Karpas-422 (cell line): Measurements from ENCODE around the gene NFKBIE. TPM values are rescaled to one million over a fixed set of nuclear protein-coding genes. Genes with fewer than 3 reads are reported as not detected.

Source experiments
- DNase-seq: peaks from one replicate; pipeline ENCODE4 v3.0.0-alpha.2; 2015
- H2AFZ ChIP-seq: fragments of 200-600 bp; sonication (generic); 2 replicates; pipeline ENCODE4 v1.6.1; 2014; ENCODE audit warnings: antibody characterized with exemption, low read length, mixed read lengths
- H3K27ac ChIP-seq: fragments of 200-600 bp; sonication (generic); 2 replicates; pipeline ENCODE4 v1.5.1; 2014; ENCODE audit warnings: mild to moderate bottlenecking, low read length, moderate library complexity
- H3K27me3 ChIP-seq: fragments of 200-600 bp; sonication (generic); 2 replicates; pipeline ENCODE4 v1.6.1; 2014; ENCODE audit warnings: low read length, mixed read lengths
- H3K36me3 ChIP-seq: fragments of 200-600 bp; sonication (generic); 2 replicates; pipeline ENCODE4 v1.6.1; 2014; ENCODE audit warnings: low read length, mixed read lengths; ENCODE audit not compliant: insufficient read depth
- H3K4me1 ChIP-seq: fragments of 200-600 bp; sonication (generic); 2 replicates; pipeline ENCODE4 v1.6.1; 2014; ENCODE audit warnings: mild to moderate bottlenecking, low read length, mixed read lengths
- H3K4me2 ChIP-seq: fragments of 200-600 bp; sonication (generic); 2 replicates; pipeline ENCODE4 v1.6.1; 2014; ENCODE audit warnings: low read length, low read depth, mild to moderate bottlenecking; ENCODE audit not compliant: poor library complexity, severe bottlenecking
- H3K4me3 ChIP-seq: fragments of 200-600 bp; sonication (generic); 2 replicates; pipeline ENCODE4 v1.5.1; 2014; ENCODE audit warnings: mild to moderate bottlenecking, antibody characterized with exemption, low read length, mixed read lengths
- H3K79me2 ChIP-seq: fragments of 200-600 bp; sonication (generic); 2 replicates; pipeline ENCODE4 v1.6.1; 2014; ENCODE audit warnings: mild to moderate bottlenecking, low read length, mixed read lengths
- H3K9ac ChIP-seq: fragments of 200-600 bp; sonication (generic); 2 replicates; pipeline ENCODE4 v1.6.0; 2014; ENCODE audit warnings: low read length
- H3K9me2 ChIP-seq: fragments of 200-600 bp; sonication (generic), shearing (Covaris generic); replicated peaks from 2 replicates; pipeline ENCODE4 v1.6.0; 2014; ENCODE audit warnings: mild to moderate bottlenecking, low read length, moderate library complexity; ENCODE audit not compliant: insufficient read depth
- H3K9me3 ChIP-seq: fragments of 300-700, 200-600 bp; sonication (generic); 2 replicates; pipeline ENCODE4 v1.6.1; 2014; ENCODE audit warnings: low read length, mixed read lengths
- H4K20me1 ChIP-seq: fragments of 200-600 bp; sonication (generic); 2 replicates; pipeline ENCODE4 v1.6.1; 2014; ENCODE audit warnings: mild to moderate bottlenecking, antibody characterized with exemption, low read length, low read depth; ENCODE audit not compliant: insufficient read depth
- total RNA-seq: library from RNA; depleted of rRNA; stranded (reverse); fragments of >200 nt; shearing (Covaris generic); gene quantifications from 2 replicates; pipeline ENCODE4 v1.2.3, GENCODE V29; 2014; ENCODE audit warnings: low replicate concordance

Gene NFKBIE
- total RNA-seq, 1 experiment from 2014 or later: 26.1 TPM

GRCh38 chr6:44255105-44255808 lies 10.1 kb downstream of the NFKBIE start:
- Histone ChIP-seq H3K9ac (peak overlapping the region; percentile 92), H3K9me3 (no peaks in the 10 kb centered on the region), H3K4me2 (peak overlapping the region; percentile 95), H3K4me3 (peak overlapping the region; percentile 96; the same call in 1 of the 2 replicates), H3K9me2 (no peaks in the 10 kb centered on the region), H3K79me2 (peaks cover 16% of the 10 kb centered on the region), H3K36me3 (peaks cover 44% of the 10 kb centered on the region), H3K27me3 (no peaks in the 10 kb centered on the region), H3K27ac (peak overlapping the region; percentile 48), H2AFZ (no peak overlapping the region), H3K4me1 (peaks cover 62% of the 10 kb centered on the region), H4K20me1 (peaks cover 24% of the 10 kb centered on the region)
- peak; percentile 72 for DNase-seq

- peak; percentile 69 for DNase-seq
- H3K9me2 ChIP-seq: no peaks in the 10 kb centered on the region
- H3K4me1 ChIP-seq: peaks cover 68% of the 10 kb centered on the region
Observed at GRCh38 chr6:44254191-44255104, 10.9 kb downstream of the NFKBIE start.

GRCh38 chr6:44253307-44254101 lies 11.8 kb downstream of the NFKBIE start:
- DNase-seq: peak; percentile 86
- H3K27me3 ChIP-seq: no peaks in the 10 kb centered on the region
- no peak overlapping the region for H3K4me3 ChIP-seq
- H4K20me1 ChIP-seq: peaks cover 41% of the 10 kb centered on the region
- H3K4me1 ChIP-seq: peaks cover 69% of the 10 kb centered on the region
- 0 out of 2 replicates have a peak overlapping the region, but pooled peaks have one; percentile 35 for H3K9ac ChIP-seq
- H3K27ac ChIP-seq: no peak overlapping the region
- H2AFZ ChIP-seq: no peak overlapping the region
- H3K9me3 ChIP-seq: no peaks in the 10 kb centered on the region
- peaks cover 60% of the 10 kb centered on the region for H3K36me3 ChIP-seq
- peak overlapping the region; percentile 95 for H3K4me2 ChIP-seq
- peaks cover 33% of the 10 kb centered on the region for H3K79me2 ChIP-seq
- no peaks in the 10 kb centered on the region for H3K9me2 ChIP-seq

More at GRCh38 chr6:44254191-44255104, 10.9 kb downstream of the NFKBIE start:
- H3K4me2 ChIP-seq: peak overlapping the region; percentile 95
- peaks cover 52% of the 10 kb centered on the region for H3K36me3 ChIP-seq
- no peaks in the 10 kb centered on the region for H3K27me3 ChIP-seq
- H3K4me3 ChIP-seq: no peak overlapping the region
- no peak overlapping the region for H3K27ac ChIP-seq
- no peaks in the 10 kb centered on the region for H3K9me3 ChIP-seq
- H3K79me2 ChIP-seq: peaks cover 24% of the 10 kb centered on the region
- H4K20me1 ChIP-seq: peaks cover 32% of the 10 kb centered on the region
- H3K9ac ChIP-seq: peak overlapping the region; percentile 35; the same call in 1 of the 2 replicates
- H2AFZ ChIP-seq: no peak overlapping the region

GRCh38 chr6:44251576-44252524 lies 13.5 kb downstream of the NFKBIE start:
- Histone ChIP-seq H2AFZ (no peak overlapping the region), H3K4me1 (peaks cover 63% of the 10 kb centered on the region), H4K20me1 (peaks cover 56% of the 10 kb centered on the region), H3K27ac (no peak overlapping the region), H3K9me3 (no peaks in the 10 kb centered on the region), H3K4me3 (no peak overlapping the region), H3K27me3 (no peaks in the 10 kb centered on the region), H3K36me3 (peaks cover 74% of the 10 kb centered on the region), H3K4me2 (no peak overlapping the region), H3K9ac (no peak overlapping the region), H3K79me2 (peaks cover 47% of the 10 kb centered on the region), H3K9me2 (no peaks in the 10 kb centered on the region)
- peak; percentile 51 for DNase-seq

- peaks cover 59% of the 10 kb centered on the region for H3K4me1 ChIP-seq
- no peak overlapping the region for H3K4me3 ChIP-seq
- no peak overlapping the region for H3K27ac ChIP-seq
- no peaks in the 10 kb centered on the region for H3K9me3 ChIP-seq
- H3K79me2 ChIP-seq: peaks cover 42% of the 10 kb centered on the region
- H3K4me2 ChIP-seq: no peak overlapping the region
- DNase-seq: no peak
- peaks cover 74% of the 10 kb centered on the region for H3K36me3 ChIP-seq
- H3K9me2 ChIP-seq: no peaks in the 10 kb centered on the region
- no peaks in the 10 kb centered on the region for H3K27me3 ChIP-seq
- H2AFZ ChIP-seq: no peak overlapping the region
- H4K20me1 ChIP-seq: peaks cover 54% of the 10 kb centered on the region
- H3K9ac ChIP-seq: no peak overlapping the region
Observed at GRCh38 chr6:44250718-44251123, 14.6 kb downstream of the NFKBIE start.

- Histone ChIP-seq H2AFZ (no peak overlapping the region), H3K4me3 (no peak overlapping the region), H3K9me3 (no peaks in the 10 kb centered on the region), H3K27me3 (no peaks in the 10 kb centered on the region), H3K9me2 (no peaks in the 10 kb centered on the region), H3K4me2 (no peak overlapping the region), H3K4me1 (peaks cover 59% of the 10 kb centered on the region), H3K79me2 (peaks cover 42% of the 10 kb centered on the region), H4K20me1 (peaks cover 54% of the 10 kb centered on the region), H3K9ac (no peak overlapping the region), H3K27ac (0 out of 2 replicates have a peak overlapping the region, but pooled peaks have one; percentile 6), H3K36me3 (peaks cover 73% of the 10 kb centered on the region)
- no peak for DNase-seq
Observed at GRCh38 chr6:44250067-44250717, 15.2 kb downstream of the NFKBIE start.
